ENCODE results near the gene CAMK2D.

GRCh38 chr4:113636877-113637276, 124.7 kb downstream of the CAMK2D start:
- TF ChIP-seq, protein P1, sequence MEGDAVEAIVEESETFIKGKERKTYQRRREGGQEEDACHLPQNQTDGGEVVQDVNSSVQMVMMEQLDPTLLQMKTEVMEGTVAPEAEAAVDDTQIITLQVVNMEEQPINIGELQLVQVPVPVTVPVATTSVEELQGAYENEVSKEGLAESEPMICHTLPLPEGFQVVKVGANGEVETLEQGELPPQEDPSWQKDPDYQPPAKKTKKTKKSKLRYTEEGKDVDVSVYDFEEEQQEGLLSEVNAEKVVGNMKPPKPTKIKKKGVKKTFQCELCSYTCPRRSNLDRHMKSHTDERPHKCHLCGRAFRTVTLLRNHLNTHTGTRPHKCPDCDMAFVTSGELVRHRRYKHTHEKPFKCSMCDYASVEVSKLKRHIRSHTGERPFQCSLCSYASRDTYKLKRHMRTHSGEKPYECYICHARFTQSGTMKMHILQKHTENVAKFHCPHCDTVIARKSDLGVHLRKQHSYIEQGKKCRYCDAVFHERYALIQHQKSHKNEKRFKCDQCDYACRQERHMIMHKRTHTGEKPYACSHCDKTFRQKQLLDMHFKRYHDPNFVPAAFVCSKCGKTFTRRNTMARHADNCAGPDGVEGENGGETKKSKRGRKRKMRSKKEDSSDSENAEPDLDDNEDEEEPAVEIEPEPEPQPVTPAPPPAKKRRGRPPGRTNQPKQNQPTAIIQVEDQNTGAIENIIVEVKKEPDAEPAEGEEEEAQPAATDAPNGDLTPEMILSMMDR (IDR thresholded peaks at IDR 0.05; ENCODE audit: low read depth, low read length, missing input control): no peak
- TF ChIP-seq, protein P2, sequence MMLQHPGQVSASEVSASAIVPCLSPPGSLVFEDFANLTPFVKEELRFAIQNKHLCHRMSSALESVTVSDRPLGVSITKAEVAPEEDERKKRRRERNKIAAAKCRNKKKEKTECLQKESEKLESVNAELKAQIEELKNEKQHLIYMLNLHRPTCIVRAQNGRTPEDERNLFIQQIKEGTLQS (IDR thresholded peaks at IDR 0.05): no peak
- TF ChIP-seq, protein P3, sequence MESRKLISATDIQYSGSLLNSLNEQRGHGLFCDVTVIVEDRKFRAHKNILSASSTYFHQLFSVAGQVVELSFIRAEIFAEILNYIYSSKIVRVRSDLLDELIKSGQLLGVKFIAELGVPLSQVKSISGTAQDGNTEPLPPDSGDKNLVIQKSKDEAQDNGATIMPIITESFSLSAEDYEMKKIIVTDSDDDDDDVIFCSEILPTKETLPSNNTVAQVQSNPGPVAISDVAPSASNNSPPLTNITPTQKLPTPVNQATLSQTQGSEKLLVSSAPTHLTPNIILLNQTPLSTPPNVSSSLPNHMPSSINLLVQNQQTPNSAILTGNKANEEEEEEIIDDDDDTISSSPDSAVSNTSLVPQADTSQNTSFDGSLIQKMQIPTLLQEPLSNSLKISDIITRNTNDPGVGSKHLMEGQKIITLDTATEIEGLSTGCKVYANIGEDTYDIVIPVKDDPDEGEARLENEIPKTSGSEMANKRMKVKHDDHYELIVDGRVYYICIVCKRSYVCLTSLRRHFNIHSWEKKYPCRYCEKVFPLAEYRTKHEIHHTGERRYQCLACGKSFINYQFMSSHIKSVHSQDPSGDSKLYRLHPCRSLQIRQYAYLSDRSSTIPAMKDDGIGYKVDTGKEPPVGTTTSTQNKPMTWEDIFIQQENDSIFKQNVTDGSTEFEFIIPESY (IDR thresholded peaks at IDR 0.05): no peak
- no peak for TF ChIP-seq REST (IDR thresholded peaks at IDR 0.05)
